SK-N-SH treated with all-trans-retinoic acid at 6 μM for 48 hours (cell line): ENCODE measurements around the gene RBM3.

ENCODE experiments used
- ARNTL ChIP-seq: fragments of 450-650 bp; formaldehyde crosslinking; IDR thresholded peaks from 2 replicates; pipeline ENCODE4 v1.5.0; 2020; ENCODE audit warnings: low read depth, mild to moderate bottlenecking, moderate library complexity, borderline replicate concordance
- PATZ1 ChIP-seq: fragments of 250-450 bp; sonication (Bioruptor Pico); IDR thresholded peaks from 2 replicates; pipeline ENCODE4 v1.8.0; 2020; ENCODE audit warnings: mild to moderate bottlenecking, moderate library complexity, borderline replicate concordance

- TF ChIP-seq ARNTL (CRISPR knock-in tag) = no peak
- no peak for TF ChIP-seq PATZ1
These were observed 25.4 kb upstream of the RBM3 start for GRCh38 chrX:48548871-48549270.
